Fibroblast of peridontal ligament (primary cell): ENCODE data around the gene STARD13.
A peak's percentile ranks its signal among the peaks of the same experiment; 100 is the strongest.

ENCODE experiments used
- DNase-seq: peaks from one replicate; pipeline ENCODE4 v3.0.0-alpha.2; 2010; ENCODE audit errors: extremely low read depth

STARD13 gene

GRCh38 chr13:33087091-33087490, 198.5 kb downstream of the STARD13 start:
- DNase-seq: peak; percentile 24

- no peak for DNase-seq
Observed at GRCh38 chr13:33083054-33083453, 202.5 kb downstream of the STARD13 start.

GRCh38 chr13:33081666-33082065, 203.9 kb downstream of the STARD13 start:
- DNase-seq: no peak

GRCh38 chr13:33080972-33081590, 204.5 kb downstream of the STARD13 start:
- DNase-seq: peak; percentile 77

GRCh38 chr13:33079960-33080359, 205.6 kb downstream of the STARD13 start:
- no peak for DNase-seq

DNA sequence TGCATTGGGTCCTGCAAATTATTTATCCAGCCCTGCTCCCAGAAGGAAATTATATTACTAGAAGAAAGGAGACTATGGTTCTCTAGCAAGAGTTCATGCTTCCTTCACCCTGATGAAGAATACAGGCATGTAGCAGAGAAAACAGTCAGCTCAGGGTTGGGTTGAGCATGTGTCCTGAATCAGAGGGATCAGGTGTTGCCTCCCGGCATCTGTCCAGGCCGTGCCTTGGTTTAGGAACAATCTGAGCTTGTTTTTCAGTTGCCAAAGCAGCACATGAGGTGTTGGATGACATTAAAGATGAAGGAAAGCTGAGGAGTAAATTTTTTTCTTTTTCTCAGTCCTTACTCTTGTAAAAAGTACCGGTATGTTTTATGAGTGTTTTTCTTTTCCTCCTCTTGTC, 207.3 kb downstream of the STARD13 start:
- DNase-seq: no peak

DNA sequence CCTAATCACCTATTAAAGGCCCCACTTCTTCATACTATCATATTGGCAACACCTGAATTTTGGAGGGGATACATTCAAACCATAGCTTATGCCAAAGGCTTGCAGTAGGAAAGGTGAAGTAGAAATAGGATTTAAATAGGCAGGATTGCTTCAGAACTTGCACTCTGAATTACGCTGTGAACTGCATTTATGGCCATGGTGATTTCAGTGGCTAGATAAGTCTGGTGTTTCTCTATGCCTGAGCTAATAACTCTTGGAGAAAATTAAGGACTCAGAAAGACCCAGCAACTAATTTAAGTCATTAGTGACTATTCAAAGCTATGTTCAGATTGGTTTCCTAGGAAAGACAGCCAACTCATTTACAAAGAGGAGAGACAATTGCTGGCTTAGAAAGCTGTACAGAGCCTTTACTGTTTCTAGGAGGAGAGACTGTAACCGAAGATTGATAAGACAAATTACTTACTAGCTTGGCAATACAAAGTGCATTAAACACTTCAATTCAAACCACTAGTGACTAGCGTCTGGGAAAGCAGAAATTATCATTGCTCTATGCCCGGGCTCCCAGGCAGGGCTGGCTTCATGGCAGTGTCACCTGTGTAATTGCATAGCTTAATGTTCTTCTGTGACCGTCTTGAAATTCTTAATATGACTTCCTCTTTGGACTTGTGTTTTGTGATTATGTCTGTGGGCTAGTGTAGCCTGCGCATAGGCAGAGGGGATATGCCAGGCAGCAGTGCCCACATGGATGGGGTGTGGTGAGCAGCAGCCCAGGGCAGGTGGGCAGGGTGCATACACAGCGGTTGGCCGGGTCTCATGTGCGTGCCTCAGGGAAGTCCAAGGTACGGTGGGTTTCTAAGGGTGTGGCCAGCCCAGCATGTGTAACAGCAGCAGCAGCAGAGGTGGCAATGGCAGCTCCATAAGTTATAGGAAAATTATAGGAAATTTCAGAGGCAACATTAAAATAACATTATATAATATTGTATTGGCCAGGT, 209.3 kb downstream of the STARD13 start:
- no peak for DNase-seq

- no peak for DNase-seq
Observed at GRCh38 chr13:33073338-33073737, 212.2 kb downstream of the STARD13 start.

DNA sequence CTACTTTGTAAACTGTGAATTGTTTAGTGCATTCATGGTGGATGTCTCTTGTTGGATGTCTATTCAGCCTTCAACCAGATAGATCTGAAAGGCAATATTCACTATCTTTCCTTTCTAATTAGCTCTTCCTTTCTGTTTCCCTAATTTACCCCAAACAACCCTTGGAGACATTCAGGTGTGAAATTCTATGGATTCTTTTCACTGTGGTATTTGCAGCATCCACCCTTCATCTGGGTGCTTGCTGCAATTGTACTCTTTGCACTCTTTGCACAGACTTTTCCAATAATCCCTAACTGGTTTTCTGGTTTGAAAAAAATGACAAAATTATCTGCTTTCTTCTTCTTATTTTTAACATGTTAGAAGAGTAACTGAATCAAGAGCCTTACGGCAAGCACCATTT, 212.8 kb downstream of the STARD13 start:
- no peak for DNase-seq

DNA sequence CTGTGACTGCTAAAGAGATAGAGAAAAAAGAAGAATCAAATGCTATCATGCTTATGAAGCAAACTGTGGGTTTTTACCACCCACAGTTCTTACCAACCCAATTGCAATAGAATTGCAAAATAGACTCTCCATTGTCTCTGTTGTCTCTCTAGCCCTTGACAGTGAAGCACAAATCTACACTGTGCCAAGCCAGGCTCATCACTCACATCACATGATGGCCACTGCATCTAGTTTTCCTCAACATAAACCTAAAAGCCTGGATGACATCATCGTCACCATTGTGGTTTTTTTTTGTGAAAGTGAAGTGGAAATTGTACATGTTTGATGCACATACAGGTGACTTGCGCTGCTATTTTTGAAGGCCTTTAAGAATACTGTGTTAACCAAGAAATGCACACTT, 213.3 kb downstream of the STARD13 start:
- peak; percentile 9 for DNase-seq

DNA sequence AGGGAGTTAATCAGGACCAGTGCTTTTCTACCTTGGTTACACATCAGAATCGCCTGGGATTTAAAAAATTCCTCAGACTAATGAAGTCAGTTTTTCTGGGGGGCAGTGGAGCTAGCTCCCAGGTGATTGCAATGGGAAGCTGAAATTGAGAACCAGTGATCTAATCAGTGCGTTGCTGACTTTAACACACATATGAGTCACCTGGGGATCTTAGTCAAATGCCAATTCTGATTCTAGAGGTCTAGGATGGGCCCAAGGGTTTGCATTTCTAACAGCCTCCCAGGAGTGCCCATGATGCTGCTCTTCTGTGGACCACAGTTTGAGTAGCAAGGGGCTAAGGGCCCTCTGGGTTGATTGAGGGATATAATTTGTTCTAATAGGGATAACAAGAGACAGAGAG, 214.8 kb downstream of the STARD13 start:
- no peak for DNase-seq

DNA sequence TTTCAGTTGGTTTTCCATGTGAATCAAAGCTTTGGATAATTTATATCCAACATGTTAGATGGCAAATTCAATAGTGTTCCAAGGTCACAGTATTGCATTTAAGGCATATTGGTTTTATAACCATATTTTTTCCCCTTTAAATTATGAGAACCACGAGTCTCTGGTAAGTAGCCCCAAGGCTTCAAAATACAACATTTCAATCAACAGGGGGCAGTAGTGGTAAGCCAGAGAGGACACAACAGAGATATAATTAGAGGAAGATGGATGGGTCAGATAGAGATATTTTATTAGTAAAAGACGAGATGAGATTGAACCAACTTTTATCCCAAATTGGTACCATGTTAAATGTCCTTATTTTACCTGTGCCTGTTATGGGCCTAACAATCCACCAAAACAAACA, 216.2 kb downstream of the STARD13 start:
- DNase-seq: peak; percentile 20

GRCh38 chr13:33066329-33066728, 219.2 kb downstream of the STARD13 start:
- no peak for DNase-seq

DNA sequence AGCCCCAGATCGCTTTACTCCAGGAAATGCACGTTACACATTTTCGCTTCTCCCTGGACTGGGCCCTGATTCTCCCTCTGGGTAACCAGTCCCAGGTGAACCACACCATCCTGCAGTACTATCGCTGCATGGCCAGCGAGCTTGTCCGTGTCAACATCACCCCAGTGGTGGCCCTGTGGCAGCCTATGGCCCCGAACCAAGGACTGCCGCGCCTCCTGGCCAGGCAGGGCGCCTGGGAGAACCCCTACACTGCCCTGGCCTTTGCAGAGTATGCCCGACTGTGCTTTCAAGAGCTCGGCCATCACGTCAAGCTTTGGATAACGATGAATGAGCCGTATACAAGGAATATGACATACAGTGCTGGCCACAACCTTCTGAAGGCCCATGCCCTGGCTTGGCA, 224.7 kb downstream of the STARD13 start:
- DNase-seq: no peak

GRCh38 chr13:33058776-33059327, 226.7 kb downstream of the STARD13 start:
- DNase-seq: no peak

DNA sequence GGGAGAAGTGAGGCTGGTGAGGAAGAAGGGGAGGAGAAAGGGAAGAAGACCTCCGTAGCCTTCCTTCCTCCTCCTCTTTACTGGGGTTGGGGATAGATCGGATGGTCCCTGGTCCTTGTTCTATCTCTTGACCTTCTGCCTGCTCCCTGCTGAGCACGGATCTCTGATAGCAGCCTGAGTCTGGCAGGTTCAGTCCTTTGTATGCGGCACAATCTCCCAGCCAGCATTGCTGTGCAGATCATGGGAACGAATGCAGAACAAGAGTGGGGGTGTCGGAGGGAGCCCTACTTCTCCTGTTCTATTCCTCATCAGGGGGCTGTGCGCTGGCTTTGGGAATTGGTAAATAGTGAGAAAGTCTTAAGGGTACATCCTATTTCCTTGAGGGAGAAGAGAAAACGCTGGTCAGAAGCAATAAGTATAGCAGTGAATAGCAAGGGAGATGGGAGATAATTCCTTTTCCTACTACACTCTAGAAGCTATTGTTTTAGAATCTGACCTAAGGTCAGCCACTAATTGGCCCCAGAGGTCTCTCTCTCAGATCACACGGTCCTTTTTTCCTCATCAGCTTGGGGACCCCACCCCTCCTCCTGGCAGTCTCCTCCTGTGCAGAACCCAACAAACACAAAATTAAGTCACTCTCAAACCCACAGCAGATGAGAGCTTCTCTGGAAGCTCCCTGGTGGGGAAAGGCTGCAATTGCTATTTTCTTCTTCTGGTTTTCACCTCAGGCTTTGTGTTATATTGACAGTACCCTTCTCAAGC, 228.4 kb downstream of the STARD13 start:
- peak; percentile 41 for DNase-seq

DNA sequence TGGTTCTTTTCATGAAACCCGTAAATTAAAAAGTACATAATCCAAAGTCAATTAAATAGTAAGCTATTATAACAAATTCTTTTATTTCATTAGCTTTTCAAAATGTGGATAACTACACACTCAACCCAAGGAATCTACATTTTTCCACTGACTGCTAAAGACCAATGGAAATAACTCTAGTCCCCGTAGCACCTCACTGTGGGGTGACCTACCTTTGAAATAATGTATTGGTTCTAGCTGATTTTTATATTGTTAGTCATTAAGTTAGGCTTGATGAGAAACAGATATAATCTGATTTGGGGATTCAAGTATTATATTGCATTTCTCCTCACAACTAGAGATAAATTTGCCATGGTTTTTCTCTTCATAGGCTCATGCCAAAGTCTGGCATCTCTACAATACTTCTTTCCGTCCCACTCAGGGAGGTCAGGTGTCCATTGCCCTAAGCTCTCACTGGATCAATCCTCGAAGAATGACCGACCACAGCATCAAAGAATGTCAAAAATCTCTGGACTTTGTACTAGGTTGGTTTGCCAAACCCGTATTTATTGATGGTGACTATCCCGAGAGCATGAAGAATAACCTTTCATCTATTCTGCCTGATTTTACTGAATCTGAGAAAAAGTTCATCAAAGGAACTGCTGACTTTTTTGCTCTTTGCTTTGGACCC, 232.0 kb downstream of the STARD13 start:
- peak; percentile 24 for DNase-seq
